ENCODE data around the gene NR3C1.

Gene NR3C1

GRCh38 chr5:143398053-143398355 lies 5.5 kb downstream of the NR3C1 start:
- DNase-seq = no peak

GRCh38 chr5:143397302-143398052 lies 6.0 kb downstream of the NR3C1 start:
- DNase-seq = no peak

- DNase-seq = no peak
Observed at GRCh38 chr5:143396353-143396940, 7.0 kb downstream of the NR3C1 start.

GRCh38 chr5:143395638-143396352 lies 7.7 kb downstream of the NR3C1 start:
- DNase-seq = no peak

- DNase-seq = no peak
Observed at GRCh38 chr5:143393524-143393923, 10.0 kb downstream of the NR3C1 start.

- DNase-seq = no peak
Observed at GRCh38 chr5:143390941-143391340, 12.5 kb downstream of the NR3C1 start.

GRCh38 chr5:143390258-143390657 lies 13.2 kb downstream of the NR3C1 start:
- no peak for DNase-seq

- DNase-seq = no peak
Observed at GRCh38 chr5:143386725-143387124, 16.8 kb downstream of the NR3C1 start.

- no peak for DNase-seq
Observed at GRCh38 chr5:143384865-143385657, 18.4 kb downstream of the NR3C1 start.

GRCh38 chr5:143383988-143384387 lies 19.5 kb downstream of the NR3C1 start:
- no peak for DNase-seq

- DNase-seq = no peak
Observed at GRCh38 chr5:143379606-143380005, 23.9 kb downstream of the NR3C1 start.

GRCh38 chr5:143376911-143377813 lies 26.3 kb downstream of the NR3C1 start:
- no peak for DNase-seq

GRCh38 chr5:143376195-143376779 lies 27.2 kb downstream of the NR3C1 start:
- no peak for DNase-seq

GRCh38 chr5:143374496-143375217 lies 28.8 kb downstream of the NR3C1 start:
- DNase-seq = no peak

GRCh38 chr5:143373076-143373475 lies 30.4 kb downstream of the NR3C1 start:
- no peak for DNase-seq

GRCh38 chr5:143372187-143372829 lies 31.2 kb downstream of the NR3C1 start:
- no peak for DNase-seq

- no peak for DNase-seq
Observed at GRCh38 chr5:143370440-143370839, 33.0 kb downstream of the NR3C1 start.

- no peak for DNase-seq
Observed at GRCh38 chr5:143364061-143364460, 39.4 kb downstream of the NR3C1 start.

- DNase-seq = no peak
Observed at GRCh38 chr5:143362664-143363227, 40.7 kb downstream of the NR3C1 start.

GRCh38 chr5:143361438-143361837 lies 42.0 kb downstream of the NR3C1 start:
- no peak for DNase-seq

All from activated CD4-positive, CD25-positive, alpha-beta regulatory T cell (primary cell).